OCI-LY7 (cell line): ENCODE results near the gene TRIM50. TPM values are rescaled to one million over a fixed set of nuclear protein-coding genes. Genes with fewer than 3 reads are reported as not detected.
"Not testable (repeated sequence)": the region's sequence is repeated elsewhere in the genome, so short reads cannot be mapped to it uniquely, and the experiment has no call there.

Experiments
- BruUV-seq: library from RNA; stranded (reverse); fragments of 400-500 nt; replicated peaks from 2 replicates; lab custom pipeline; 2021; lab: Mats Ljungman, UMichigan
- CTCF ChIA-PET: fragments of 300-600 bp; sonication (Branson Sonifier 250); formaldehyde crosslinking; loops from one replicate; lab custom pipeline; 2022; ENCODE audit warnings: antibody characterized with exemption; ENCODE audit not compliant: unreplicated experiment; lab: Charles Lee
- POLR2A ChIA-PET: fragments of 300-600 bp; sonication (Branson Sonifier 250); formaldehyde crosslinking; loops from one replicate; lab custom pipeline; 2022; ENCODE audit warnings: antibody characterized with exemption; lab: Charles Lee
- DNase-seq: peaks from one replicate; pipeline ENCODE4 v3.0.0-alpha.2; 2015; ENCODE audit warnings: low spot score
- H2AFZ ChIP-seq: fragments of 200-600 bp; sonication (generic), shearing (Covaris generic); 2 replicates; pipeline ENCODE4 v1.6.1; 2014; ENCODE audit warnings: mild to moderate bottlenecking, antibody characterized with exemption, low read length, moderate library complexity
- H3K27ac ChIP-seq: fragments of 200-600 bp; sonication (generic); 2 replicates; pipeline ENCODE4 v1.5.1; 2014; ENCODE audit warnings: mixed run types, low read depth, mild to moderate bottlenecking, moderate library complexity, low read length, inconsistent platforms; ENCODE audit not compliant: poor library complexity, severe bottlenecking
- H3K36me3 ChIP-seq: fragments of 200-600 bp; sonication (generic); 2 replicates; pipeline ENCODE4 v1.6.1; 2014; ENCODE audit warnings: mild to moderate bottlenecking, antibody characterized with exemption, low read length, moderate library complexity, mixed read lengths; ENCODE audit not compliant: insufficient read depth
- H3K4me1 ChIP-seq: fragments of 200-600 bp; sonication (generic); 2 replicates; pipeline ENCODE4 v1.5.1; 2014; ENCODE audit warnings: mild to moderate bottlenecking, low read length; ENCODE audit not compliant: insufficient read depth, poor library complexity, severe bottlenecking
- H3K4me2 ChIP-seq: fragments of 200-600 bp; sonication (generic); 2 replicates; pipeline ENCODE4 v1.6.1; 2014; ENCODE audit warnings: mild to moderate bottlenecking, low read length
- H3K4me3 ChIP-seq: fragments of 200-600 bp; sonication (generic); 2 replicates; pipeline ENCODE4 v1.5.1; 2014; ENCODE audit warnings: mild to moderate bottlenecking, low read depth, low read length; ENCODE audit not compliant: poor library complexity, severe bottlenecking
- H3K79me2 ChIP-seq: fragments of 200-600 bp; sonication (generic); 2 replicates; pipeline ENCODE4 v1.6.1; 2016; ENCODE audit warnings: low read depth, mild to moderate bottlenecking, low read length, moderate library complexity, mixed read lengths; ENCODE audit not compliant: insufficient read depth
- H3K9me2 ChIP-seq: fragments of 200-600 bp; sonication (generic); 2 replicates; pipeline ENCODE4 v1.6.1; 2016; ENCODE audit warnings: mild to moderate bottlenecking, low read length, mixed read lengths; ENCODE audit not compliant: insufficient read depth
- H3K9me3 ChIP-seq: fragments of 200-600 bp; sonication (generic); 2 replicates; pipeline ENCODE4 v1.6.1; 2014; ENCODE audit warnings: mild to moderate bottlenecking, mixed run types, low read length, mixed read lengths
- H4K20me1 ChIP-seq: fragments of 200-600 bp; sonication (generic); 2 replicates; pipeline ENCODE4 v1.6.1; 2014; ENCODE audit warnings: mild to moderate bottlenecking, antibody characterized with exemption, low read length, moderate library complexity, mixed read lengths; ENCODE audit not compliant: insufficient read depth
- CTCF ChIP-seq: fragments of 200-600 bp; sonication (generic); conservative IDR thresholded peaks from 2 replicates; pipeline ENCODE4 v1.5.1; 2014; ENCODE audit warnings: mild to moderate bottlenecking, antibody characterized with exemption, low read length, moderate library complexity, mixed read lengths
- EZH2phosphoT487 ChIP-seq: fragments of 200-600 bp; sonication (generic); IDR thresholded peaks from 2 replicates; pipeline ENCODE4 v1.6.1; 2018; ENCODE audit warnings: low read depth, borderline replicate concordance, mild to moderate bottlenecking, mixed run types, antibody characterized with exemption, low read length, moderate library complexity, mixed read lengths
- intact Hi-C: fragments of 100-400 bp; cut with micrococcal nuclease; formaldehyde crosslinking; loops from one replicate; pipeline ENCODE4 v1.10.0; 2022; ENCODE audit not compliant: unreplicated experiment
- total RNA-seq, 2 experiments: library from RNA; depleted of rRNA in 1 of 2; stranded (reverse); fragments of >200 nt in 1 of 2; shearing (Covaris generic) in 1 of 2; gene quantifications; 2 replicates each; pipeline ENCODE4 v1.2.3, GENCODE V29; 2014 to 2022

Gene TRIM50
- total RNA-seq, 2 experiments from 2014 or later, result 0.40 TPM; not detected in 1

- Histone ChIP-seq H3K27ac (no peak overlapping the region), H3K79me2 (no peaks in the 10 kb centered on the region), H4K20me1 (no peaks in the 10 kb centered on the region), H3K4me1 (peaks cover 3% of the 10 kb centered on the region), H3K9me2 (no peaks in the 10 kb centered on the region), H3K4me3 (no peak overlapping the region), H3K9me3 (no peaks in the 10 kb centered on the region), H3K4me2 (no peak overlapping the region), H2AFZ (no peak overlapping the region), H3K36me3 (no peaks in the 10 kb centered on the region)
- no peak for DNase-seq
- intact Hi-C loops, result no loop called here
- POLR2A ChIA-PET, result no interaction called here
- CTCF ChIA-PET, result no interaction called here
- TF ChIP-seq EZH2phosphoT487, result no peak
- no peak for TF ChIP-seq CTCF
- BruUV-seq, result no TSS peak
These were observed 35.5 kb upstream of the TRIM50 start for GRCh38 chr7:73363225-73364005.

- BruUV-seq, H4K20me1 ChIP-seq, H3K9me3 ChIP-seq, H3K4me3 ChIP-seq, H2AFZ ChIP-seq, CTCF ChIA-PET, H3K27ac ChIP-seq, H3K4me2 ChIP-seq, intact Hi-C loops, H3K36me3 ChIP-seq, DNase-seq, H3K79me2 ChIP-seq, H3K9me2 ChIP-seq, H3K4me1 ChIP-seq: not testable (repeated sequence)
- POLR2A ChIA-PET, result interaction anchor here (0.6 kb wide), 1 partner anchor 1008 kb away, joined by 3 read pairs; no protein-coding TSS in a partner anchor
These were observed 32.7 kb upstream of the TRIM50 start for GRCh38 chr7:73360590-73360989.

- no peaks in the 10 kb centered on the region for H3K9me3 ChIP-seq
- H4K20me1 ChIP-seq, result no peaks in the 10 kb centered on the region
- ChIA-PET CTCF (no interaction called here), POLR2A (interaction anchor here (0.6 kb wide), 1 partner anchor 1008 kb away, joined by 3 read pairs; no protein-coding TSS in a partner anchor)
- H3K4me2 ChIP-seq, result no peak overlapping the region
- H3K4me1 ChIP-seq, result peaks cover 9% of the 10 kb centered on the region
- BruUV-seq, result no TSS peak
- H2AFZ ChIP-seq, result no peak overlapping the region
- no peaks in the 10 kb centered on the region for H3K36me3 ChIP-seq
- no peak overlapping the region for H3K27ac ChIP-seq
- intact Hi-C loops, result no loop called here
- no peak for TF ChIP-seq CTCF
- no peak for TF ChIP-seq EZH2phosphoT487
- no peak for DNase-seq
- no peaks in the 10 kb centered on the region for H3K9me2 ChIP-seq
- H3K4me3 ChIP-seq, result no peak overlapping the region
- H3K79me2 ChIP-seq, result no peaks in the 10 kb centered on the region
These were observed 32.0 kb upstream of the TRIM50 start for GRCh38 chr7:73359746-73360375.
